A549 (cell line): ENCODE results near the gene SPIRE1.

ENCODE experiments used
- CTCF ChIP-seq: fragments of >200 bp; sonication (Bioruptor Twin); formaldehyde crosslinking; IDR thresholded peaks from 3 replicates; pipeline ENCODE4 v1.5.1; 2016
- EHMT2 ChIP-seq: fragments of 200-600 bp; sonication (generic); IDR thresholded peaks from 2 replicates; pipeline ENCODE4 v1.6.1; 2016; ENCODE audit warnings: antibody characterized with exemption, low read depth, mild to moderate bottlenecking, moderate library complexity
- MAX ChIP-seq: IDR thresholded peaks from 2 replicates; pipeline ENCODE4 v1.6.1; 2012
- RAD21 ChIP-seq, 2 experiments: fragments of >200 bp in 1 of 2; sonication (Bioruptor Twin) in 1 of 2; formaldehyde crosslinking in 1 of 2; IDR thresholded peaks in 1 of 2; conservative IDR thresholded peaks in 1 of 2; 2 replicates in 1 of 2; 3 replicates in 1 of 2; pipeline ENCODE4 v1.6.1; 2012 to 2018; ENCODE audit warnings: inconsistent platforms in 1 of 2
- RARB ChIP-seq: fragments of 250-450 bp; sonication (Bioruptor Pico); IDR thresholded peaks from 2 replicates; pipeline ENCODE4 v1.8.0; 2021; ENCODE audit warnings: mild to moderate bottlenecking, moderate library complexity
- TFCP2L1 ChIP-seq: fragments of 250-450 bp; sonication (Bioruptor Pico); IDR thresholded peaks from 2 replicates; pipeline ENCODE4 v1.5.0; 2021; ENCODE audit warnings: mild to moderate bottlenecking
- ZC3H11A ChIP-seq: fragments of 450-650 bp; IDR thresholded peaks from 2 replicates; pipeline ENCODE4 v1.6.1; 2014; ENCODE audit warnings: antibody characterized with exemption, mild to moderate bottlenecking

- TF ChIP-seq CTCF (no peak), TFCP2L1 (CRISPR knock-in tag) (no peak), RAD21 (conservative IDR thresholded peaks at IDR 0.05 in 1 of 2, IDR thresholded peaks at IDR 0.05 in 1 of 2) (no peak), MAX (no peak), EHMT2 (no peak), RARB (CRISPR knock-in tag) (no peak), ZC3H11A (no peak)
These were observed 179.4 kb downstream of the SPIRE1 start for GRCh38 chr18:12478269-12479047.
